Measurements from ENCODE around the gene FAM110D. TPM values are rescaled to one million over a fixed set of nuclear protein-coding genes. Genes with fewer than 3 reads are reported as not detected.

The FAM110D gene
- total and polyA plus RNA-seq, 10 of the 15 experiments (the other 5 are each of a cell fraction or from before 2014, with no cell fraction given) = 0.06 TPM; not detected in 9

DNA sequence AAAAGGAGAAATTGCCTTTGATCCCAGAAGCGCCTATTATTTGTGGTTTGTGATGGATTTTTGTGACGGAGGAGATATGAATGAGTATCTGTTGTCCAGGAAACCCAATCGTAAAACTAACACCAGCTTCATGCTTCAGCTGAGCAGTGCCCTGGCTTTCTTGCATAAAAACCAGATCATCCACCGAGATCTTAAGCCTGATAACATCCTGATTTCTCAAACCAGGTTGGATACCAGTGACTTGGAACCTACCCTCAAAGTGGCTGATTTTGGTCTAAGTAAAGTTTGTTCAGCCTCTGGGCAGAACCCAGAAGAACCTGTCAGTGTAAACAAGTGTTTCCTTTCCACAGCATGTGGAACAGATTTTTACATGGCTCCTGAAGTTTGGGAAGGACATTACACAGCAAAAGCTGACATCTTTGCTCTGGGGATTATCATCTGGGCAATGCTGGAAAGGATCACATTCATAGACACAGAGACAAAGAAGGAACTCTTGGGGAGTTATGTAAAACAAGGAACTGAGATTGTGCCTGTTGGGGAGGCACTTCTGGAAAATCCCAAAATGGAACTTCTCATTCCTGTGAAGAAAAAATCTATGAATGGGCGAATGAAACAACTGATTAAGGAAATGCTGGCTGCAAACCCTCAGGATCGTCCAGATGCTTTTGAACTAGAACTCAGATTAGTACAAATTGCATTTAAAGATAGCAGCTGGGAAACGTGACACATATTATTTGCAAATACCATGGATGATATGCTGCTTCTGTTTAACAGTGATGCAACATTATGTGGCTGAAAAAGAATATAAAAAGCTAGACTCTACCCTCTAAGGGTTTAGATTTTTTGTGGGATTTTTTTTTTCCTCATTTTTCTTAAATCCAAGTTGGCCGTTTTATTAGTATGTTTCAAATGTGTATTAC lies 36.8 kb upstream of the FAM110D start:
- ChIA-PET RAD21 (ENCODE audit: unreplicated experiment) (interaction anchor here (0.5 to 2.2 kb wide), 5 partner anchors 11 to 24 kb away, joined by 3 to 13 read pairs (median 5); partner anchors contain the start of gene PDIK1L), SMC1A (ENCODE audit: uncharacterized antibody, unreplicated experiment) (interaction anchor here (0.8 to 2.5 kb wide), 6 partner anchors 10 to 114 kb away, joined by 3 to 5 read pairs (median 4); partner anchors contain the start of genes CEP85 and PDIK1L), CTCF (interaction anchor here (0.7 to 8.3 kb wide), 11 partner anchors 15 to 295 kb away, joined by 3 to 92 read pairs (median 3); no protein-coding TSS in a partner anchor), POLR2A (no interaction called here)
- Histone ChIP-seq H2AFZ (ENCODE audit: control insufficient read depth, low read depth, low read length) (no peak overlapping the region), H3K4me1 (ENCODE audit: control insufficient read depth, insufficient read depth, low read length) (peaks cover 4% of the 10 kb centered on the region), H3K9ac (ENCODE audit: control insufficient read depth, insufficient read depth, low read length) (no peak overlapping the region), H3K9me3 (replicated peaks; ENCODE audit: control insufficient read depth, insufficient read depth, low read length) (no peaks in the 10 kb centered on the region), H4K20me1 (ENCODE audit: control insufficient read depth, insufficient read depth) (no peaks in the 10 kb centered on the region), H3K4me2 (ENCODE audit: control insufficient read depth, insufficient read depth) (no peak overlapping the region), H3K36me3 (ENCODE audit: control insufficient read depth in 2 of 2, insufficient read depth in 2 of 2, low read length in 1 of 2) (peaks cover 0 to 6% of the 10 kb centered on the region in 2 experiments; a peak in 1 of 4 replicates), H3K27ac (ENCODE audit: control insufficient read depth, insufficient read depth) (no peak overlapping the region), H3K4me3 (no peak overlapping the region), H3K27me3 (replicated peaks in 1 of 2; ENCODE audit: control insufficient read depth in 2 of 2, insufficient read depth in 2 of 2, low read length in 1 of 2) (no peaks in the 10 kb centered on the region), H3K79me2 (ENCODE audit: control insufficient read depth, insufficient read depth, low read length) (no peaks in the 10 kb centered on the region; the same call in 1 of the 2 replicates)
- DNase-seq (ENCODE audit: low read depth, low spot score) = no peak
- 75% methylated on average over 8 of the region's 8 CpGs for WGBS (ENCODE audit: insufficient coverage, insufficient replicate concordance, low lambda C conversion rate, missing lambda C conversion rate)
- BruUV-seq (replicated peaks) = no TSS peak
- intact Hi-C loops (cut with micrococcal nuclease; ENCODE audit: unreplicated experiment) = no loop called here
- in situ Hi-C loops (cut with MboI) = no loop called here
- ATAC-seq = no peak
- peak; percentile 8; the same call in 1 of the 2 replicates for TF ChIP-seq SPI1 (IDR thresholded peaks at IDR 0.05; ENCODE audit: borderline replicate concordance, insufficient read depth, low read depth, low read length)
- TF ChIP-seq, protein P1, sequence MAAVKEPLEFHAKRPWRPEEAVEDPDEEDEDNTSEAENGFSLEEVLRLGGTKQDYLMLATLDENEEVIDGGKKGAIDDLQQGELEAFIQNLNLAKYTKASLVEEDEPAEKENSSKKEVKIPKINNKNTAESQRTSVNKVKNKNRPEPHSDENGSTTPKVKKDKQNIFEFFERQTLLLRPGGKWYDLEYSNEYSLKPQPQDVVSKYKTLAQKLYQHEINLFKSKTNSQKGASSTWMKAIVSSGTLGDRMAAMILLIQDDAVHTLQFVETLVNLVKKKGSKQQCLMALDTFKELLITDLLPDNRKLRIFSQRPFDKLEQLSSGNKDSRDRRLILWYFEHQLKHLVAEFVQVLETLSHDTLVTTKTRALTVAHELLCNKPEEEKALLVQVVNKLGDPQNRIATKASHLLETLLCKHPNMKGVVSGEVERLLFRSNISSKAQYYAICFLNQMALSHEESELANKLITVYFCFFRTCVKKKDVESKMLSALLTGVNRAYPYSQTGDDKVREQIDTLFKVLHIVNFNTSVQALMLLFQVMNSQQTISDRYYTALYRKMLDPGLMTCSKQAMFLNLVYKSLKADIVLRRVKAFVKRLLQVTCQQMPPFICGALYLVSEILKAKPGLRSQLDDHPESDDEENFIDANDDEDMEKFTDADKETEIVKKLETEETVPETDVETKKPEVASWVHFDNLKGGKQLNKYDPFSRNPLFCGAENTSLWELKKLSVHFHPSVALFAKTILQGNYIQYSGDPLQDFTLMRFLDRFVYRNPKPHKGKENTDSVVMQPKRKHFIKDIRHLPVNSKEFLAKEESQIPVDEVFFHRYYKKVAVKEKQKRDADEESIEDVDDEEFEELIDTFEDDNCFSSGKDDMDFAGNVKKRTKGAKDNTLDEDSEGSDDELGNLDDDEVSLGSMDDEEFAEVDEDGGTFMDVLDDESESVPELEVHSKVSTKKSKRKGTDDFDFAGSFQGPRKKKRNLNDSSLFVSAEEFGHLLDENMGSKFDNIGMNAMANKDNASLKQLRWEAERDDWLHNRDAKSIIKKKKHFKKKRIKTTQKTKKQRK (IDR thresholded peaks at IDR 0.05; ENCODE audit: low read depth, low read length) = no peak
- FAIRE-seq = no peak
